Neural progenitor cell (in vitro differentiated cells): Measurements from ENCODE around the gene CARD8. TPM values are rescaled to one million over a fixed set of nuclear protein-coding genes. Genes with fewer than 3 reads are reported as not detected.
"Not testable (repeated sequence)": the region's sequence is repeated elsewhere in the genome, so short reads cannot be mapped to it uniquely, and the experiment has no call there.

Source experiments
- DNase-seq: peaks from one replicate; pipeline ENCODE4 v3.0.0-alpha.2; 2016; ENCODE audit warnings: low spot score
- H2AFZ ChIP-seq: fragments of 200-600 bp; sonication (generic); replicated peaks from 2 replicates; pipeline ENCODE4 v1.6.1; 2016; ENCODE audit warnings: antibody characterized with exemption
- H3F3A ChIP-seq: fragments of 200-600 bp; sonication (generic); 2 replicates; pipeline ENCODE4 v1.6.1; 2016; ENCODE audit warnings: antibody characterized with exemption, low read depth
- H3K27ac ChIP-seq: fragments of 200-600 bp; sonication (generic); 2 replicates; pipeline ENCODE4 v1.5.1; 2016; ENCODE audit warnings: mild to moderate bottlenecking
- H3K27me3 ChIP-seq: fragments of 200-600 bp; sonication (generic); 2 replicates; pipeline ENCODE4 v1.6.1; 2016; ENCODE audit warnings: mild to moderate bottlenecking, moderate library complexity
- H3K36me3 ChIP-seq: fragments of 200-600 bp; sonication (generic); 2 replicates; pipeline ENCODE4 v1.5.1; 2016
- H3K4me1 ChIP-seq: fragments of 200-600 bp; sonication (generic); 2 replicates; pipeline ENCODE4 v1.6.1; 2016; ENCODE audit warnings: mixed run types
- H3K4me2 ChIP-seq: fragments of 200-600 bp; sonication (generic); 2 replicates; pipeline ENCODE4 v1.6.1; 2016
- H3K4me3 ChIP-seq: fragments of 200-600 bp; sonication (generic); 2 replicates; pipeline ENCODE4 v1.5.1; 2016
- H3K79me2 ChIP-seq: fragments of 200-600 bp; sonication (generic); 2 replicates; pipeline ENCODE4 v1.6.1; 2016; ENCODE audit warnings: low read depth
- H3K9ac ChIP-seq: fragments of 200-600 bp; sonication (generic); 2 replicates; pipeline ENCODE4 v1.6.1; 2016
- H3K9me3 ChIP-seq: fragments of 200-600 bp; sonication (generic); 2 replicates; pipeline ENCODE4 v1.5.1; 2016; ENCODE audit warnings: low read depth
- H4K20me1 ChIP-seq: fragments of 200-600 bp; sonication (generic); 2 replicates; pipeline ENCODE4 v1.6.1; 2016; ENCODE audit warnings: low read depth
- H3K27ac Mint-ChIP-seq: 3 replicates; pipeline ENCODE4 v1.8.0; 2021; ENCODE audit warnings: mixed read lengths
- H3K27me3 Mint-ChIP-seq: 2 replicates; pipeline ENCODE4 v1.8.0; 2022; ENCODE audit warnings: low read depth, mild to moderate bottlenecking, inconsistent platforms, moderate library complexity, mixed read lengths; ENCODE audit not compliant: insufficient read depth
- H3K36me3 Mint-ChIP-seq: 3 replicates; pipeline ENCODE4 v1.8.0; 2021; ENCODE audit warnings: mixed read lengths
- H3K4me1 Mint-ChIP-seq: 3 replicates; pipeline ENCODE4 v1.8.0; 2021; ENCODE audit warnings: mixed read lengths
- H3K4me3 Mint-ChIP-seq: 3 replicates; pipeline ENCODE4 v1.8.0; 2021; ENCODE audit warnings: mild to moderate bottlenecking, moderate library complexity, mixed read lengths
- H3K9me3 Mint-ChIP-seq: 3 replicates; pipeline ENCODE4 v1.8.0; 2020; ENCODE audit warnings: mixed read lengths
- CTCF ChIP-seq: fragments of 200-600 bp; sonication (generic); IDR thresholded peaks from 2 replicates; pipeline ENCODE4 v1.5.1; 2017; ENCODE audit warnings: antibody characterized with exemption, mild to moderate bottlenecking
- EZH2 ChIP-seq: fragments of 200-600 bp; sonication (generic); IDR thresholded peaks from 2 replicates; pipeline ENCODE4 v1.6.1; 2017; ENCODE audit warnings: antibody characterized with exemption, mild to moderate bottlenecking, moderate library complexity
- EZH2phosphoT487 ChIP-seq: fragments of 200-600 bp; sonication (generic); IDR thresholded peaks from 2 replicates; pipeline ENCODE4 v1.6.1; 2017; ENCODE audit warnings: antibody characterized with exemption
- total RNA-seq: library from RNA; depleted of rRNA; stranded (reverse); fragments of >200 nt; gene quantifications from 2 replicates; pipeline ENCODE4 v1.2.3, GENCODE V29; 2015; ENCODE audit warnings: low replicate concordance

CARD8 gene
- total RNA-seq, 1 donor from 2014 or later: 59.7 TPM

GRCh38 chr19:48274938-48275337 lies 19.2 kb upstream of the CARD8 start:
- no peak overlapping the region for H3K4me2 ChIP-seq
- H3F3A ChIP-seq: peaks cover 21% of the 10 kb centered on the region
- H3K9me3 ChIP-seq: no peaks in the 10 kb centered on the region
- no peak overlapping the region for H3K9ac ChIP-seq
- Mint-ChIP-seq H3K9me3 (peaks cover under 1% of the 10 kb centered on the region), H3K4me3 (no peak overlapping the region), H3K27ac (no peak overlapping the region), H3K36me3 (peaks cover 18% of the 10 kb centered on the region), H3K4me1 (peaks cover 21% of the 10 kb centered on the region), H3K27me3 (no peaks in the 10 kb centered on the region)
- no peak overlapping the region for H2AFZ ChIP-seq
- H3K27me3 ChIP-seq: no peaks in the 10 kb centered on the region
- no peaks in the 10 kb centered on the region for H3K4me1 ChIP-seq
- H3K27ac ChIP-seq: no peak overlapping the region
- no peaks in the 10 kb centered on the region for H3K36me3 ChIP-seq
- peaks cover 6% of the 10 kb centered on the region for H3K79me2 ChIP-seq
- no peaks in the 10 kb centered on the region for H4K20me1 ChIP-seq
- DNase-seq: no peak
- no peak for TF ChIP-seq EZH2
- no peak for TF ChIP-seq EZH2phosphoT487
- TF ChIP-seq CTCF: no peak
- no peak overlapping the region for H3K4me3 ChIP-seq

GRCh38 chr19:48274173-48274572 lies 18.5 kb upstream of the CARD8 start:
- peaks cover 6% of the 10 kb centered on the region for H3K9me3 Mint-ChIP-seq
- TF ChIP-seq CTCF (no peak), EZH2phosphoT487 (no peak), EZH2 (no peak)
- Histone ChIP-seq H3K9me3 (no peaks in the 10 kb centered on the region), H3F3A (peaks cover 26% of the 10 kb centered on the region), H4K20me1 (no peaks in the 10 kb centered on the region), H3K4me2 (no peak overlapping the region), H2AFZ (no peak overlapping the region), H3K36me3 (no peaks in the 10 kb centered on the region), H3K27me3 (no peaks in the 10 kb centered on the region), H3K79me2 (peaks cover 6% of the 10 kb centered on the region), H3K9ac (no peak overlapping the region), H3K27ac (no peak overlapping the region), H3K4me3 (no peak overlapping the region), H3K4me1 (no peaks in the 10 kb centered on the region)
- H3K4me1 Mint-ChIP-seq: peaks cover 25% of the 10 kb centered on the region
- no peaks in the 10 kb centered on the region for H3K27me3 Mint-ChIP-seq
- peaks cover 18% of the 10 kb centered on the region for H3K36me3 Mint-ChIP-seq
- no peak for DNase-seq
- no peak overlapping the region for H3K4me3 Mint-ChIP-seq
- no peak overlapping the region for H3K27ac Mint-ChIP-seq

GRCh38 chr19:48271531-48272151 lies 15.9 kb upstream of the CARD8 start:
- DNase-seq: peak; percentile 76
- Mint-ChIP-seq H3K36me3 (peaks cover 12% of the 10 kb centered on the region), H3K27ac (peak overlapping the region; percentile 75), H3K9me3 (peaks cover 14% of the 10 kb centered on the region), H3K27me3 (peaks cover 6% of the 10 kb centered on the region), H3K4me3 (peak overlapping the region; percentile 93), H3K4me1 (peaks cover 26% of the 10 kb centered on the region)
- H4K20me1 ChIP-seq: no peaks in the 10 kb centered on the region
- TF ChIP-seq EZH2 (no peak), CTCF (no peak), EZH2phosphoT487 (no peak)
- peak overlapping the region; percentile 70 for H3K4me3 ChIP-seq
- peak overlapping the region; percentile 87 for H2AFZ ChIP-seq
- H3K36me3 ChIP-seq: no peaks in the 10 kb centered on the region
- peak overlapping the region; percentile 43 for H3K9ac ChIP-seq
- H3K4me1 ChIP-seq: no peaks in the 10 kb centered on the region
- H3F3A ChIP-seq: peaks cover 26% of the 10 kb centered on the region
- no peak overlapping the region for H3K27ac ChIP-seq
- H3K4me2 ChIP-seq: peak overlapping the region; percentile 79
- no peaks in the 10 kb centered on the region for H3K27me3 ChIP-seq
- peaks cover 6% of the 10 kb centered on the region for H3K79me2 ChIP-seq
- no peaks in the 10 kb centered on the region for H3K9me3 ChIP-seq

GRCh38 chr19:48269617-48270026 lies 13.9 kb upstream of the CARD8 start:
- not testable (repeated sequence) for H3K4me3 ChIP-seq, H3K79me2 ChIP-seq, H3K9me3 ChIP-seq, H3K9ac ChIP-seq, H3K36me3 ChIP-seq, DNase-seq, H3K27ac ChIP-seq, H2AFZ ChIP-seq, H3K4me2 ChIP-seq, H3K27me3 ChIP-seq, H4K20me1 ChIP-seq, H3K4me1 ChIP-seq, H3K27me3 Mint-ChIP-seq, H3K36me3 Mint-ChIP-seq
- peaks cover 26% of the 10 kb centered on the region for H3F3A ChIP-seq
- Mint-ChIP-seq H3K4me3 (peak overlapping the region; percentile 78), H3K27ac (peak overlapping the region; percentile 13), H3K9me3 (peaks cover 14% of the 10 kb centered on the region), H3K4me1 (peaks cover 23% of the 10 kb centered on the region)
